Subcutaneous adipose tissue (tissue), 4 donors: ENCODE data around the gene RABL6. TPM values are rescaled to one million over a fixed set of nuclear protein-coding genes. Genes with fewer than 3 reads are reported as not detected.

Experiments
- CTCF ChIP-seq: fragments of 450-650 bp; IDR thresholded peaks from one replicate; pipeline ENCODE4 v1.5.1; 2016; ENCODE audit warnings: low read depth, mild to moderate bottlenecking, control low read depth, antibody characterized with exemption, moderate library complexity
- total RNA-seq, 4 donors: library from RNA; depleted of rRNA; stranded (reverse); fragments of >200 nt; gene quantifications; one replicate each; pipeline ENCODE4 v1.1.0, GENCODE V29; 2016

The RABL6 gene
- total RNA-seq, 4 donors from 2014 or later, result 29.4 to 78.2 (median 33.4) TPM

GRCh38 chr9:136856079-136856476 lies 48.3 kb downstream of the RABL6 start:
- TF ChIP-seq CTCF, result no peak

GRCh38 chr9:136856541-136857141 lies 48.9 kb downstream of the RABL6 start:
- no peak for TF ChIP-seq CTCF

GRCh38 chr9:136857166-136857565 lies 49.4 kb downstream of the RABL6 start:
- TF ChIP-seq CTCF, result no peak

- no peak for TF ChIP-seq CTCF
Observed at GRCh38 chr9:136857581-136858412, 50.0 kb downstream of the RABL6 start.

GRCh38 chr9:136858452-136858843 lies 50.7 kb downstream of the RABL6 start:
- no peak for TF ChIP-seq CTCF

GRCh38 chr9:136858844-136859757 lies 51.4 kb downstream of the RABL6 start:
- no peak for TF ChIP-seq CTCF

- TF ChIP-seq CTCF, result no peak
Observed at GRCh38 chr9:136860529-136860928, 52.8 kb downstream of the RABL6 start.
